ENCODE data around the gene IQGAP2. TPM values are rescaled to one million over a fixed set of nuclear protein-coding genes. Genes with fewer than 3 reads are reported as not detected.

Gene IQGAP2
- total and polyA plus RNA-seq, 3 donors from 2014 or later, result 33.5 to 78.6 (median 60.2) TPM

DNA sequence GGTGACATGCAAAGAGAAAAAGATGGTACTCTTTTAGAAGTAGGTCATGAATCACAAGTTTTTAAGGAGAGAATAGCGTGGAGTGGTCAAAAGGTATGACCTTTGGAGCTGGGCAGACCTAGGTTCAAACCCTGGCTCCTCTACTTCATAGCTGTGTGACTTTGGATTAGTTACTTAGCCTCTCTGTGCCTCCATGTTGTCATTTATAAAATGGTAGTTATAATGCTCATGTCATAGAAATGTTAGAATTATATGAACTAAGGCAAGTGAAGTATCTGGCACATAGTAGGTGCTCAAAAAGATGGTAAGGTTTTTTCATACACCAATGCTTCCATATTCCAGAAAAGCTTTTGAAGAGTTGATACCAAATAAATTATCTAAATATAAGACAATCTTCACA lies 320.2 kb downstream of the IQGAP2 start:
- Histone ChIP-seq H3K4me3 (no peak overlapping the region), H3K27ac (no peak overlapping the region), H3K27me3 (no peaks in the 10 kb centered on the region), H3K9me3 (no peaks in the 10 kb centered on the region), H3K4me1 (no peaks in the 10 kb centered on the region), H3K36me3 (ENCODE audit: low read depth, missing control alignments) (no peaks in the 10 kb centered on the region)
- intact Hi-C loops (cut with DNase I; ENCODE audit: low total_unique reads), result no loop called here
- no peak for TF ChIP-seq POLR2A (IDR thresholded peaks at IDR 0.05)
- TF ChIP-seq, protein P1, sequence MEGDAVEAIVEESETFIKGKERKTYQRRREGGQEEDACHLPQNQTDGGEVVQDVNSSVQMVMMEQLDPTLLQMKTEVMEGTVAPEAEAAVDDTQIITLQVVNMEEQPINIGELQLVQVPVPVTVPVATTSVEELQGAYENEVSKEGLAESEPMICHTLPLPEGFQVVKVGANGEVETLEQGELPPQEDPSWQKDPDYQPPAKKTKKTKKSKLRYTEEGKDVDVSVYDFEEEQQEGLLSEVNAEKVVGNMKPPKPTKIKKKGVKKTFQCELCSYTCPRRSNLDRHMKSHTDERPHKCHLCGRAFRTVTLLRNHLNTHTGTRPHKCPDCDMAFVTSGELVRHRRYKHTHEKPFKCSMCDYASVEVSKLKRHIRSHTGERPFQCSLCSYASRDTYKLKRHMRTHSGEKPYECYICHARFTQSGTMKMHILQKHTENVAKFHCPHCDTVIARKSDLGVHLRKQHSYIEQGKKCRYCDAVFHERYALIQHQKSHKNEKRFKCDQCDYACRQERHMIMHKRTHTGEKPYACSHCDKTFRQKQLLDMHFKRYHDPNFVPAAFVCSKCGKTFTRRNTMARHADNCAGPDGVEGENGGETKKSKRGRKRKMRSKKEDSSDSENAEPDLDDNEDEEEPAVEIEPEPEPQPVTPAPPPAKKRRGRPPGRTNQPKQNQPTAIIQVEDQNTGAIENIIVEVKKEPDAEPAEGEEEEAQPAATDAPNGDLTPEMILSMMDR (IDR thresholded peaks at IDR 0.05), result no peak
- 75 to 93% methylated on average over 1 of the region's 1 CpG for WGBS, 2 donors
- DNase-seq, result no peak

DNA sequence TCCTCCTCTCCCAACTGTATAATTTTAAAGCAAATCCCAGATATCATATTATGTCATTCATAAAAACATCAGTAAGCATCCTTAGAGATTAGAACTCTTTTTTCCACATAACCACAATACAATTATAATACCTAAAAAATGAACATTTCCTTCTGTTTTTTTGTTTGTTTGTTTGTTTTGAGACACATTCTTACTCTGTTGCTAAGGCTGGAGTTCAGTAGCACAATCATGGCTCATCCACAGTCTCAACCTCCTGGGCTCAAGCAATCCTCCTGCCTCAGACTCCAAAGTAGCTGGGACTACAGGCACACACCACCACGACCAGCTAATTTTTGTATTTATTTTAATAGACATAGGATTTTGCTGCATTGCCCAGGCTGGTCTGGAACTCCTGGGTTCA lies 320.8 kb downstream of the IQGAP2 start:
- TF ChIP-seq POLR2A (IDR thresholded peaks at IDR 0.05), result no peak
- TF ChIP-seq, protein P1 (IDR thresholded peaks at IDR 0.05), result no peak
- Histone ChIP-seq H3K27me3 (no peaks in the 10 kb centered on the region), H3K9me3 (no peaks in the 10 kb centered on the region), H3K36me3 (ENCODE audit: low read depth, missing control alignments) (no peaks in the 10 kb centered on the region), H3K27ac (no peak overlapping the region), H3K4me3 (no peak overlapping the region), H3K4me1 (no peaks in the 10 kb centered on the region)
- no peak for DNase-seq
- intact Hi-C loops (cut with DNase I; ENCODE audit: low total_unique reads), result no loop called here
- 79 to 93% methylated on average over 1 of the region's 1 CpG for WGBS, 2 donors

DNA sequence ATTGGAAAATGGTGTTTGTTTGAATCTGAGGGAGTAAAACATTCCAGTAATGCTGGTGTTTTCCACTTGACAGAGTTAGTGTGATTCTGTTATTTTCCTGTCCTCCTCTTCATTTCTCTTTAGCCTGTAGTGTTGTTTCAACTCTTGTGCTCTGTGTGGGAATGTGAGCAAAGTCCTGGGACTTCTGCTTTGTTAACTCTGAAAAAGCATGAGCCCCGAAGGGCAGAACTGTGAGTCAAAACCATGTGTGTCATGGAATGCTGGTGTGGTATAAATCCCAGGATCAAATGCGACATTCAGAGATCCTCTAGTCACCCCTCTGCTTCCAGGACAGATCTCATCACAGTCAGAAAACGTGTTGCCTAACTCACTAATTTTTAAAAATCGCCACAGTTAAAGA lies 321.8 kb downstream of the IQGAP2 start:
- H3K4me3 ChIP-seq, result no peak overlapping the region
- 79 to 88% methylated on average over 4 of the region's 4 CpGs for WGBS, 2 donors
- H3K36me3 ChIP-seq (ENCODE audit: low read depth, missing control alignments), result no peaks in the 10 kb centered on the region
- no peak for TF ChIP-seq POLR2A (IDR thresholded peaks at IDR 0.05)
- TF ChIP-seq, protein P1 (IDR thresholded peaks at IDR 0.05), result no peak
- no peaks in the 10 kb centered on the region for H3K4me1 ChIP-seq
- no peak overlapping the region for H3K27ac ChIP-seq
- no peaks in the 10 kb centered on the region for H3K27me3 ChIP-seq
- no peak for DNase-seq
- intact Hi-C loops (cut with DNase I; ENCODE audit: low total_unique reads), result no loop called here
- H3K9me3 ChIP-seq, result no peaks in the 10 kb centered on the region

DNA sequence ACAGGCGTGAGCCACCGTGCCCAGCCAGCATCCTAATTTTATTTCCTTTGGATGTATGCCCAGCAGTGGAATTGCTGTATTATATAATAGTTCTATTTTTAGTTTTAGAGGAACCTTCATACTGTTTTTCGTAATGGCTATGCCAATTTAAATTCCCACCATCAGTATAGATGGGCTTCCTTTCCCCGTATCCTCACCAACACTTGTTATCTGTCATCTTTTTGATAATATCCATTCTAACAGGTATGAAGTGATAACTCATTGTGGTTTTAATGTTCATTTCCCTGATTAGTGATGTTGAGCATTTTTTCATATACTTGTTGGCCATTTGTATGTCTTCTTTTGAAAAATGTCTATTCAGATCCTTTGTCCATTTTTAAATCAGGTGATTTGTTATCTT lies 325.9 kb downstream of the IQGAP2 start:
- Histone ChIP-seq H3K27ac (no peak overlapping the region), H3K9me3 (no peaks in the 10 kb centered on the region), H3K4me3 (no peak overlapping the region), H3K4me1 (no peaks in the 10 kb centered on the region), H3K36me3 (ENCODE audit: low read depth, missing control alignments) (no peaks in the 10 kb centered on the region), H3K27me3 (no peaks in the 10 kb centered on the region)
- TF ChIP-seq, protein P1 (IDR thresholded peaks at IDR 0.05), result no peak
- no peak for TF ChIP-seq POLR2A (IDR thresholded peaks at IDR 0.05)
- 72 to 76% methylated on average over 4 of the region's 4 CpGs for WGBS, 2 donors
- DNase-seq, result no peak
- intact Hi-C loops (cut with DNase I; ENCODE audit: low total_unique reads), result no loop called here

All from testis (tissue), 3 donors.